PC-3 (cell line): ENCODE data around the gene ZBED4. TPM values are rescaled to one million over a fixed set of nuclear protein-coding genes. Genes with fewer than 3 reads are reported as not detected.

Experiments used
- ATAC-seq: fragments of 200-7000 bp; cut with Tn5 transposase; 2 replicates; pipeline ENCODE4 v1.9.1; 2020; ENCODE audit warnings: mild to moderate bottlenecking, moderate library complexity
- BruUV-seq: library from RNA; stranded (reverse); fragments of 400-500 nt; replicated peaks from 2 replicates; lab custom pipeline; 2021; lab: Mats Ljungman, UMichigan
- CTCF ChIA-PET: fragments of 300-600 bp; sonication (Branson Sonifier 250); formaldehyde crosslinking; loops from one replicate; lab custom pipeline; 2022; ENCODE audit warnings: antibody characterized with exemption; lab: Charles Lee
- POLR2A ChIA-PET: fragments of 300-600 bp; sonication (Branson Sonifier 250); formaldehyde crosslinking; loops from one replicate; lab custom pipeline; 2022; ENCODE audit warnings: antibody characterized with exemption; ENCODE audit not compliant: unreplicated experiment; lab: Charles Lee
- DNase-seq: peaks from one replicate; pipeline ENCODE4 v3.0.0-alpha.2; 2015
- H2AFZ ChIP-seq: fragments of 300-600 bp; sonication (generic); 2 replicates; pipeline ENCODE4 v1.6.0; 2016; ENCODE audit warnings: antibody characterized with exemption, low read length
- H3F3A ChIP-seq: fragments of 300-600 bp; sonication (generic); one replicate; pipeline ENCODE4 v1.6.0; 2017; ENCODE audit warnings: antibody characterized with exemption, low read length, control low read depth, mild to moderate bottlenecking; ENCODE audit not compliant: unreplicated experiment
- H3K27ac ChIP-seq: fragments of 300-600 bp; sonication (generic); 2 replicates; pipeline ENCODE4 v1.5.1; 2016; ENCODE audit warnings: mild to moderate bottlenecking, low read length
- H3K27me3 ChIP-seq: fragments of 300-600 bp; sonication (generic); 2 replicates; pipeline ENCODE4 v1.6.1; 2016; ENCODE audit warnings: low read length, mixed read lengths
- H3K36me3 ChIP-seq: fragments of 300-600 bp; sonication (generic); 2 replicates; pipeline ENCODE4 v1.6.1; 2016; ENCODE audit warnings: low read depth, mixed run types, low read length, mixed read lengths
- H3K4me1 ChIP-seq: fragments of 300-600 bp; sonication (generic); 2 replicates; pipeline ENCODE4 v1.5.1; 2016; ENCODE audit warnings: low read length; ENCODE audit not compliant: insufficient read depth
- H3K4me2 ChIP-seq: fragments of 300-600 bp; sonication (generic); 2 replicates; pipeline ENCODE4 v1.6.0; 2016; ENCODE audit warnings: low read length
- H3K4me3 ChIP-seq: fragments of 300-600 bp; sonication (generic); 2 replicates; pipeline ENCODE4 v1.5.1; 2016; ENCODE audit warnings: mild to moderate bottlenecking, low read length, mixed read lengths
- H3K79me2 ChIP-seq: fragments of 300-600 bp; sonication (generic); 2 replicates; pipeline ENCODE4 v1.6.1; 2017; ENCODE audit warnings: low read length, mixed read lengths
- H3K9ac ChIP-seq: fragments of 300-600 bp; sonication (generic); 2 replicates; pipeline ENCODE4 v1.6.0; 2016; ENCODE audit warnings: mild to moderate bottlenecking, low read length
- H3K9me2 ChIP-seq: fragments of 300-600 bp; sonication (generic); replicated peaks from 2 replicates; pipeline ENCODE4 v1.6.1; 2016; ENCODE audit warnings: mixed run types, low read length, mixed read lengths
- H3K9me3 ChIP-seq: fragments of 300-600 bp; sonication (generic); 2 replicates; pipeline ENCODE4 v1.6.1; 2016; ENCODE audit warnings: low read length, mixed read lengths
- H4K20me1 ChIP-seq: fragments of 300-600 bp; sonication (generic); 2 replicates; pipeline ENCODE4 v1.6.1; 2016; ENCODE audit warnings: low read length, mixed read lengths
- EZH2 ChIP-seq: fragments of 300-600 bp; sonication (generic); IDR thresholded peaks from one replicate; pipeline ENCODE4 v1.6.1; 2017; ENCODE audit warnings: antibody characterized with exemption, mild to moderate bottlenecking, low read length; ENCODE audit not compliant: unreplicated experiment
- EZH2phosphoT487 ChIP-seq: fragments of 300-600 bp; sonication (generic); IDR thresholded peaks from 2 replicates; pipeline ENCODE4 v1.6.1; 2018; ENCODE audit warnings: mild to moderate bottlenecking, antibody characterized with exemption, low read length, borderline replicate concordance
- intact Hi-C: fragments of 100-400 bp; cut with micrococcal nuclease; formaldehyde crosslinking; loops from 2 replicates; pipeline ENCODE4 v1.9.0; 2023
- total RNA-seq: library from RNA; depleted of rRNA; stranded (reverse); fragments of >200 nt; gene quantifications from 2 replicates; pipeline ENCODE4 v1.2.3, GENCODE V29; 2014
- TF ChIP-seq, protein P1 (sequence below): fragments of 300-600 bp; sonication (generic); conservative IDR thresholded peaks from 2 replicates; pipeline ENCODE4 v1.5.1; 2017; ENCODE audit warnings: antibody characterized with exemption, low read depth, mild to moderate bottlenecking, low read length

The ZBED4 gene
- total RNA-seq, 1 experiment from 2014 or later = 11.5 TPM

GRCh38 chr22:49915610-49916009 lies 62.0 kb downstream of the ZBED4 start:
- POLR2A ChIA-PET = no interaction called here
- H4K20me1 ChIP-seq = no peaks in the 10 kb centered on the region
- ATAC-seq = no peak
- H2AFZ ChIP-seq = no peak overlapping the region
- peaks cover 12% of the 10 kb centered on the region for H3K4me1 ChIP-seq
- CTCF ChIA-PET = no interaction called here
- intact Hi-C loops = loop anchor here (5.0 kb wide), 1 partner anchor 63 kb away; the partner anchor contains the start of gene ZBED4
- no peak overlapping the region for H3K27ac ChIP-seq
- TF ChIP-seq EZH2phosphoT487 = no peak
- TF ChIP-seq, protein P1, sequence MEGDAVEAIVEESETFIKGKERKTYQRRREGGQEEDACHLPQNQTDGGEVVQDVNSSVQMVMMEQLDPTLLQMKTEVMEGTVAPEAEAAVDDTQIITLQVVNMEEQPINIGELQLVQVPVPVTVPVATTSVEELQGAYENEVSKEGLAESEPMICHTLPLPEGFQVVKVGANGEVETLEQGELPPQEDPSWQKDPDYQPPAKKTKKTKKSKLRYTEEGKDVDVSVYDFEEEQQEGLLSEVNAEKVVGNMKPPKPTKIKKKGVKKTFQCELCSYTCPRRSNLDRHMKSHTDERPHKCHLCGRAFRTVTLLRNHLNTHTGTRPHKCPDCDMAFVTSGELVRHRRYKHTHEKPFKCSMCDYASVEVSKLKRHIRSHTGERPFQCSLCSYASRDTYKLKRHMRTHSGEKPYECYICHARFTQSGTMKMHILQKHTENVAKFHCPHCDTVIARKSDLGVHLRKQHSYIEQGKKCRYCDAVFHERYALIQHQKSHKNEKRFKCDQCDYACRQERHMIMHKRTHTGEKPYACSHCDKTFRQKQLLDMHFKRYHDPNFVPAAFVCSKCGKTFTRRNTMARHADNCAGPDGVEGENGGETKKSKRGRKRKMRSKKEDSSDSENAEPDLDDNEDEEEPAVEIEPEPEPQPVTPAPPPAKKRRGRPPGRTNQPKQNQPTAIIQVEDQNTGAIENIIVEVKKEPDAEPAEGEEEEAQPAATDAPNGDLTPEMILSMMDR = no peak
- no peak for TF ChIP-seq EZH2
- no peaks in the 10 kb centered on the region for H3K9me2 ChIP-seq
- no peaks in the 10 kb centered on the region for H3K27me3 ChIP-seq
- H3K4me3 ChIP-seq = no peak overlapping the region
- no peaks in the 10 kb centered on the region for H3K36me3 ChIP-seq
- no peak overlapping the region for H3K9ac ChIP-seq
- peaks cover 26% of the 10 kb centered on the region for H3K79me2 ChIP-seq
- H3F3A ChIP-seq = no peaks in the 10 kb centered on the region
- no peaks in the 10 kb centered on the region for H3K9me3 ChIP-seq
- no peak for DNase-seq
- no TSS peak for BruUV-seq
- H3K4me2 ChIP-seq = no peak overlapping the region

- Histone ChIP-seq H3F3A (no peaks in the 10 kb centered on the region), H3K36me3 (no peaks in the 10 kb centered on the region), H2AFZ (no peak overlapping the region), H3K9ac (no peak overlapping the region), H3K9me3 (no peaks in the 10 kb centered on the region), H3K79me2 (peaks cover 26% of the 10 kb centered on the region), H3K27ac (no peak overlapping the region), H3K9me2 (no peaks in the 10 kb centered on the region), H3K4me3 (peak overlapping the region; percentile 78; the same call in 1 of the 2 replicates), H3K4me2 (peak overlapping the region; percentile 97), H4K20me1 (no peaks in the 10 kb centered on the region), H3K4me1 (peaks cover 12% of the 10 kb centered on the region), H3K27me3 (no peaks in the 10 kb centered on the region)
- no TSS peak for BruUV-seq
- ATAC-seq (no peak), DNase-seq (no peak)
- TF ChIP-seq EZH2 (no peak), EZH2phosphoT487 (no peak)
- TF ChIP-seq, protein P1 = no peak
- intact Hi-C loops = loop anchor here (5.0 kb wide), 1 partner anchor 65 kb away; the partner anchor contains the start of gene ZBED4
- ChIA-PET CTCF (interaction anchor here (1.7 kb wide), 1 partner anchor 149 kb away, joined by 5 read pairs; no protein-coding TSS in a partner anchor), POLR2A (no interaction called here)
Measured at GRCh38 chr22:49916831-49917230, 63.2 kb downstream of the ZBED4 start.
